Measurements from ENCODE around the gene GON4L.
"Not testable (repeated sequence)": the region's sequence is repeated elsewhere in the genome, so short reads cannot be mapped to it uniquely, and the experiment has no call there.

GON4L gene

DNA sequence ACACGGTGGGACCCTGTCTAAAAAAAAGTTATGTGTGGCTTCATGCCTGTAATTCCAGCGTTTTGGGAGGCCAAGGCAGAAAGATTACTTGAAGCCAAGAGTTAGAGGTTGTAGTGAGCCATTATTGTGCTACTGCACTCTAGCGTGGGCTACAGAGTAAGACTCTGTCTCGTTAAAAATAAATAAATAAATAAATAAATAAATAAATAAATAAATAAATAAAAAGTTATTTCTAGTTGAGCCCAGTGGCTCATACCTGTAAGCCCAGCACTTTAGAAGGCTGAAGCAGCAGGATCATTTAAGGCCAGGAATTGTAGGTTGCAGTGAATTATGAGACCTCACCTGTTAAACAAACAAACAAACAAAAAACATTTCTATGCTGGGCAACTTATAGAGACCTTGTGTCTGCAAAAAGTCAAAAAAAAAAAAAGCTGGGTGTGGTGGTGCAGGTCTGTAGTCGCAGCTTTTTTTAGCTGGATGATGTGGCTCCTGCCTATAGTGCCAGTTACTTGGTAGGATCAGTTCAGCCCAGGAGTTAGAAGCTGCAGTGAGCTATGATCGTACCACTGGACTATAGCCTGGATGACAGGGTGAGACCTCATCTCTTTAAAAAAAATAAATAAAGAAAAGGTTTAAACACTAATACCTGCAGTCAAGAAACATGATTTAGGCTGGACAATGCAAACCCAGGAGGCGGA is 25.6 kb downstream of the GON4L start:
- DNase-seq (ENCODE audit: low read depth in 2 of 2) = no peak

GRCh38 chr1:155827450-155827849 is 29.6 kb downstream of the GON4L start:
- no peak for DNase-seq (ENCODE audit: low read depth in 2 of 2)

DNA sequence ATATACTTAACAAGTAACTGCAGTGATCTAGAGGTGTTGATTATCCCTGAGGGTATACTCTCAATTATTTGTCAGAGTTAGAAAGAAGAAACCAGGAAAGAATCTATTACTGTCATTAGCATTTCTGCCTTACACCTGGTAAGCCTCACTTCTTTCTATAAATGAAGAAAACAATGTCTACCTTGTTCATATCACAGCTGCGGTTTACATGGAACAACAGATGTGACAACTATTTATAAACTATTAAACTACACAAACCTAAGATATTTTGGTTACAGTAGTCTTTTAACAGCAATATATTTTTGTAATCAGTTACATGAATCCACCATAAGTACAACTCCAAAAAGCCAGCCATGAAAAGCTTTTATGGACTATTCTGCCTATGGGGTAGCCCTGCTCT is 40.7 kb downstream of the GON4L start:
- DNase-seq (ENCODE audit: low read depth in 2 of 2) = no peak

DNA sequence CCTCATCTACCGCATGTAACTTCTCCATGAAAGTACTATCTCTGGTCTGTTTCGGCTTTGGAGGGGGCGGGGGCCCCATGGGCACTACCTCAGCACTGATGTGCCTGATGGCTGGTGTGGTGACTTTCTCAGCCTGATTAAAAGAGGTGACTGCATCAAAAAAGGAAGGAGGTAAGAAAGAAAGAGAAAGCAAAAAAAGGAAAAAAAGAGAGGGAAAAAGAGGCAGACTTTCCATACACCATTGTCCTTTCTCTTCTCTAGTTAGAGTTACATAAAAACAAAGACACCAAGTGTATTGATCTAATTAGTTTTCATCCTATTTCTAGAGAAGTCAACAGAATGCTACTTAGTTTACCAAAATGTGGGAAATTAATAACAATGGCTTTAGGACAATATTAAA is 43.3 kb downstream of the GON4L start:
- DNase-seq (ENCODE audit: low read depth in 2 of 2) = no peak

DNA sequence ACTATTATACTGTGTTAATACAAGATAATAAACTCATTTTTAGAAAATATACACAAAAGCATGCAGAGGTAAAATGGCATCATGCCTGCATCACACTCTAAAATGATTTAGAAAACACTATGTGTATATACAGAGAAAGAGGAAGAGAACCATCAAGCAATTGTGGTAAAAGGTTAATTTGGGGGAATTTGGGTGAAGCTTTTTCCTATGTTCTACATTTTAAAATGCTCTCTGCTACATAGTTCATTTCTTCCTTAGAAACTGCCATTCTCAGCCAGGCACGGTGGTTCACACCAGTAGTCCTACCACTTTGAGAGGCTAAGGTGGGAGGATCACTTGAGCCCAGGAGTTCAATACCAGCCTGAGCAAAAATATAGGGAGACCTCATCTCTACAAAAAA is 44.1 kb downstream of the GON4L start:
- no peak for DNase-seq (ENCODE audit: low read depth in 2 of 2)

GRCh38 chr1:155809088-155809487 is 47.9 kb downstream of the GON4L start:
- DNase-seq (ENCODE audit: low read depth in 2 of 2) = no peak

- DNase-seq (ENCODE audit: low read depth in 2 of 2) = no peak
These were observed 55.9 kb downstream of the GON4L start for GRCh38 chr1:155801149-155801548.

GRCh38 chr1:155795618-155796017 is 61.4 kb downstream of the GON4L start:
- DNase-seq (ENCODE audit: low read depth in 2 of 2) = not testable (repeated sequence)

DNA sequence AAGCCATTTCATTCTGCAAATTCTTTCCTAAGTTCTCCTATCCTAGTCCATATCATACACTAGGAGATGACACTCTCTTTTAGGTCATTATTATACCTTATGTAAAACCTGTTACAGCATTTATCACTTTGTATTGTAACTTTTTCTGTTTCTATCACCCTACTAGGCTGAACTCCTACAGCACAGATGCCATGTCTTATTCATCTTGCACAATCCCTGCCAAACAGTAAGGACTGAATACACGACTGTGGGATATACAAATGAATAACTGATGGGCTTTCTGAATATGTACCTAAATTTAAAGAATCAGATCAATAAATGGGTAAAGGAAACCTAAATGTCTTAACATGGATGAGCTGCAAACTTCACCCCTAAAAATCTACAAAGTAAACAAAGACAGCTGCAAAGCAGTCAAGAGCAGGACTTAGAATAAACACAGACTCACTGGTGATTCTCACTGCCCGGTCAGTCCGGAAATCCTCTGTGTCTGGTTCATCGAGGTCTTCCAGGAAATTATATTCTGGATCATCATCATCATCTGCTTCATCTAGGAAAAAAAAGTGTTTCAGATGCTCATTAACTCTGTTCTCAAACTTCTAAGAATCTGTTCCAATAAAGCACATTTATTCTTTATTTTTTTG is 62.3 kb downstream of the GON4L start:
- no peak for DNase-seq (ENCODE audit: low read depth in 2 of 2)

- DNase-seq (ENCODE audit: low read depth in 2 of 2) = no peak
These were observed 63.8 kb downstream of the GON4L start for GRCh38 chr1:155793213-155793612.

- DNase-seq (ENCODE audit: low read depth in 2 of 2) = no peak
These were observed 79.4 kb downstream of the GON4L start for GRCh38 chr1:155777582-155777981.

DNA sequence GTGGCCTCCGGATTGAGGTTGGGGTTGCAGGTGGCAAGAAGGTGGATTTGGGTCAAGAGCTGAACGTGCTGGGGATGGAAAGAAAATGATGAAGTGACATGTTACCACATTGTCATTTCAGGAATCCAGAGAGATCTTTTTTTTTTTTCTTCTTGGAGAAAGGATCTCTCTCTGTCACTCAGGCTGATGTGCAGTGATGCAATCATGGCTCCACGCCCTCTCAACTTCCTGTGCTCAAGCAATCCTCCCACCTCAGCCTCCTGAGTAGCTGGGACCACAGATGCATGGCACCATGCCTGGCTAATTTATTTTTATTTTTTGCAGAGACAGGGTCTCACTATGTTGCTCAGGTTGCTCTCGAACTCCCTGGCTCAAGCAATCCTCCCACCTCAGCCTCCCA is 80.6 kb downstream of the GON4L start:
- no peak for DNase-seq (ENCODE audit: low read depth in 2 of 2)

DNA sequence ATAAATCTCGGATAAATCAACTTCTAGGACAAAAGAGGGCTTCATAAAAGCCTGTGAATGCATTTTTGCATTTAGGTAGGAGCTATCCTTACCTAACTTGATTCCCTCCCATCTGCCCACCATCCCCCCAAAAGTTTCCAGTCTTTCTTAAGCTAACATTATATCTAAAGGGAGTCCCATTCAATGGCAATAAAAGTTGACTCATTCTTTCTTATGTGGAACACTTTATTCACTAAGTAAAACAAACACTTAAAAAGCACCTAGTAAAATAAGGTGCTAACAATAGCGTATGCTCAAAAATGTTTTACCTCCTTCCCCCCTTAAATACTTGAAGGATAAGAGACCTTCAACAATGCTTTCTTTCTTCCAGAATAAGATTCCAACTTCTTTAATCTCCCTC is 83.8 kb downstream of the GON4L start:
- no peak for DNase-seq (ENCODE audit: low read depth in 2 of 2)

DNA sequence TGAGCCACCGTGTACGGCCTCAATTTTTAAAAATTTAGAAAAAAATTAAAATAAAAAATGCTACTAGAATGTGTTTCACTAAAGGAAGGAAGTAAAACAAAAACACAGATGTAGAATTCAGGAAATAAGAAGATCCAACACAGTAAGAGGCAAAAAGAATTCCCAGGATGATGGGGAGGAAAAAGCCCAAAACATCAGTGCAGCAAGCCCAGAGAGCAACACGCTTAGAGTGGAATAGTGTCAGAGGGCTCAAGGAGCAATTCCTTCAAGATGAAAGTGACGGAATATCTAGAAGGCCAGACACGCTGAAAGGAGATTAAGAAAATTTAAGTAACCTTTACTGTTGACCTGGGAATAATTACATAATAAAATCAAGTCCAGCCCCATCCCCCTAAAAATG is 87.8 kb downstream of the GON4L start:
- DNase-seq (ENCODE audit: low read depth in 2 of 2) = no peak

- DNase-seq (ENCODE audit: low read depth in 2 of 2) = not testable (repeated sequence)
These were observed 89.5 kb downstream of the GON4L start for GRCh38 chr1:155767399-155767989.

- not testable (repeated sequence) for DNase-seq (ENCODE audit: low read depth in 2 of 2)
These were observed 93.0 kb downstream of the GON4L start for GRCh38 chr1:155763989-155764388.

DNA sequence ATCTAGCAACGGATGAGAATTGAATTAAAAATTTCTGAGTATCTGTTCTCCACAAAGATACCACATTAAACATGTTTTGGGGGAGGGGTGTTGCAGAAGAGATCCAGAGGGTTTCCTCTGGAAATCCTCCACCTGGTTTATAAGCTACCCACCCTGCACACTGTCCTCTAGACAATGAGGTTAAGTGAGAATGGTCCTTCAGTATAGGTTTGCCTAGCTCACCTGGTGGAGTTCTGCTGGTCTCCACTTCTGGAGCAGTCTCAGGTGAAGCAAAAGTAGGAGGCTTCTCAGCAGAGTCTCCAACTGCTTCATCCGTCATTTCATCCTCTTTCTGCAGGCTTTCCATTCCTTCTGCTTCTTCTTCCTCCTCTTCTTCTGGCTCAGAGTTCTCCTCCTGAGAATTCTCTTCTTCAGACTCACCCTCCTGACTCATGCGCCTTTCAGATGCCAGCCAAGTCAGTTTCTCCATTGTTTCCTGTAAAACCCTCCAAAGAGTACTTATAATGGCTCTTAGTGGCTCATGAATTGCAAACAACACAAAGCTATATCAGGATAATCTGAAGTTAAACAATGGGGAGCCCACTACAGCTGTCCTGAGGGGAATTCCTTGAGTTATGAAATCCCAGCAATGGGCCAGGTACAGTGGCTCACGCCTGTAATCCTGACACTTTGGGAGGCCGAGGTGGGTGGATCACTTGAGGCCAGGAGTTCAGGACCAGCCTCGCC is 93.8 kb downstream of the GON4L start:
- DNase-seq (ENCODE audit: low read depth in 2 of 2) = not testable (repeated sequence)

- DNase-seq (ENCODE audit: low read depth in 2 of 2) = no peak
These were observed 95.1 kb downstream of the GON4L start for GRCh38 chr1:155761736-155762405.

- DNase-seq (ENCODE audit: low read depth in 2 of 2) = no peak
These were observed 96.1 kb downstream of the GON4L start for GRCh38 chr1:155760751-155761475.

DNA sequence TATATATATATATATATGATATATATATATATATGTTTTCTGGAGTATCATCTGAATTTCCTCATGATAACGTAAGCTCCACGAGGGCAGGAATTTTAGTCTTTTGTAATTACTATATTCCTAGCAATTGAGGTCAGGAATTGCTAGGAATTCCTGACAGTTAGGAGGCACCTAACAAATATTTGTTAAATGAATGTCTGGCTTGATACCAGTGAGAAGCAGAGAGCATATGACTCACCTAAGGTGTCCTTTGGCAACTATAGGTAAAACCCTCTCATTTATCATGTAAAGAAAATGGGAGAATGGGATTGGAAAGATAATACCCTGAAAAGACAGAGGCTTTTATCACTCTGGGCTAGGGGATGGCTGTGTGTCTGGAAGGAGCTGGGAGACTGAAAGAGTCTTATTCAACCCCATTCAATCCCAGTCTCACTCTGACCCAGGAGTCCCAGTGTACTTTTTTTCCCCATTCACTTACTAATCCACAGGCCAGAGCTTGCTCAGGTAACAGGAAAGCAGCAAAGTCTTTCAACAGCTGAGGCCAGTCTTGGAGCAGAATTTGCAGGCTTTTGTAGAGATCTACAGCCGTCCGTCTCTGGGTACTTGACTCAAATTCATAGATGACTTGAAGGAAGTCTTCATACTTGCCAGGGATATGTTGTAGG is 96.9 kb downstream of the GON4L start:
- DNase-seq (ENCODE audit: low read depth in 2 of 2) = no peak

GRCh38 chr1:155759017-155759416 is 98.0 kb downstream of the GON4L start:
- not testable (repeated sequence) for DNase-seq (ENCODE audit: low read depth in 2 of 2)

Measured in stimulated activated CD8-positive, alpha-beta memory T cell treated with anti-CD3 and anti-CD28 coated beads, Interleukin-7, amount 100 ng/mL, for 4 hours (primary cell).